ENCODE results near the gene POLR2L.

Gene POLR2L

DNA sequence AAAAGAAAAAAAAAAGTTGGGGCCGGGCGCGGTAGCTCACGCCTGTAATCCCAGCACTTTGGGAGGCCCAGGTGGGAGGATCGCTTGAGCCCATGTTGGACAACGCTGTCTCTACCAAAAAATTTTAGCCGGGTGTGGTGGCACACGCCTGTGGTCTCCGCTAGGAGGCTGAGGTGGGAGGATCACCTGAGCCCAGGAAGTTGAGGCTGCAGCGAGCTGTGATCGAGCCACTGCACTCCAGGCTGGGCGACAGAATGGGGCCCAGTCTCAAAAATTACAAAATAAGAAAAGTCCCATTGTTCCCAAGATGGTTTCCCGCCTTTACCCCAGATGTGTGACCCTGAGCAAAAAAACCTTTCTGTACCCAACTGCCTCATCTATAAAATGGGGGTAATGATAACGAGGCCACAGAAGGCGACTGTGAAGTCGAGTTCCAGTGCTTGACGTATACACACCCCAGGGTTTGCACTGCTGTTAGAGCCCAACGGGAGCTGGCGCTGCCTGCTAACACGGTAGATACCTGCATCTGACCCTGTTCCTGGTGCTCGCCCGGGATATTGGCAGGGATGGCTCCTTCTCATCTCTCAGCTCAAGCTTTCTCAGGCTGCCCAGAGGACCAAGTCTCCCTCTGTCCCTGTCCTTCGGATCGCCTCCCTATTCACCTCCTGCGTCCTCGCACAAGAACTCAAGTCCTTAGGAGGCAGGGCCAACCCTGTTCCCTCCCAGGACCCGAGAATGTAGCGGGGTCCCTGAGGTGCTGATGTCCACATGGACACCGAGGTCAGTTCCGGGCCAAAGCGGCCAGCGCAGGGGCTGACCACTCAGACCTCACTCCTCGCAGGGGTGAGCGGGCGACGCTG, 33.7 kb downstream of the POLR2L start:
- TF ChIP-seq POLR2AphosphoS5 (IDR thresholded peaks at IDR 0.05; ENCODE audit: low read depth, low read length) (peak; percentile 24; the same call in 1 of the 2 replicates), FOXP2 (optimal IDR thresholded peaks at IDR 0.05; ENCODE audit: borderline replicate concordance, extremely low read depth, extremely low read length, insufficient read depth) (no peak), SIN3A (IDR thresholded peaks at IDR 0.05; ENCODE audit: borderline replicate concordance, insufficient read depth, low read length) (no peak; the same call in 1 of the 2 replicates)
- TF ChIP-seq, protein P1, sequence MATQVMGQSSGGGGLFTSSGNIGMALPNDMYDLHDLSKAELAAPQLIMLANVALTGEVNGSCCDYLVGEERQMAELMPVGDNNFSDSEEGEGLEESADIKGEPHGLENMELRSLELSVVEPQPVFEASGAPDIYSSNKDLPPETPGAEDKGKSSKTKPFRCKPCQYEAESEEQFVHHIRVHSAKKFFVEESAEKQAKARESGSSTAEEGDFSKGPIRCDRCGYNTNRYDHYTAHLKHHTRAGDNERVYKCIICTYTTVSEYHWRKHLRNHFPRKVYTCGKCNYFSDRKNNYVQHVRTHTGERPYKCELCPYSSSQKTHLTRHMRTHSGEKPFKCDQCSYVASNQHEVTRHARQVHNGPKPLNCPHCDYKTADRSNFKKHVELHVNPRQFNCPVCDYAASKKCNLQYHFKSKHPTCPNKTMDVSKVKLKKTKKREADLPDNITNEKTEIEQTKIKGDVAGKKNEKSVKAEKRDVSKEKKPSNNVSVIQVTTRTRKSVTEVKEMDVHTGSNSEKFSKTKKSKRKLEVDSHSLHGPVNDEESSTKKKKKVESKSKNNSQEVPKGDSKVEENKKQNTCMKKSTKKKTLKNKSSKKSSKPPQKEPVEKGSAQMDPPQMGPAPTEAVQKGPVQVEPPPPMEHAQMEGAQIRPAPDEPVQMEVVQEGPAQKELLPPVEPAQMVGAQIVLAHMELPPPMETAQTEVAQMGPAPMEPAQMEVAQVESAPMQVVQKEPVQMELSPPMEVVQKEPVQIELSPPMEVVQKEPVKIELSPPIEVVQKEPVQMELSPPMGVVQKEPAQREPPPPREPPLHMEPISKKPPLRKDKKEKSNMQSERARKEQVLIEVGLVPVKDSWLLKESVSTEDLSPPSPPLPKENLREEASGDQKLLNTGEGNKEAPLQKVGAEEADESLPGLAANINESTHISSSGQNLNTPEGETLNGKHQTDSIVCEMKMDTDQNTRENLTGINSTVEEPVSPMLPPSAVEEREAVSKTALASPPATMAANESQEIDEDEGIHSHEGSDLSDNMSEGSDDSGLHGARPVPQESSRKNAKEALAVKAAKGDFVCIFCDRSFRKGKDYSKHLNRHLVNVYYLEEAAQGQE (IDR thresholded peaks at IDR 0.05; ENCODE audit: insufficient read depth in 1 of 2, low read depth in 2 of 2, low read length in 2 of 2) = no peak

GRCh38 chr11:804599-804964, 37.7 kb downstream of the POLR2L start:
- TF ChIP-seq FOXP2 (optimal IDR thresholded peaks at IDR 0.05; ENCODE audit: borderline replicate concordance, extremely low read depth, extremely low read length, insufficient read depth) (no peak), TAF1 (IDR thresholded peaks at IDR 0.05; ENCODE audit: borderline replicate concordance, insufficient read depth, low read length) (no peak), SIN3A (IDR thresholded peaks at IDR 0.05; ENCODE audit: borderline replicate concordance, insufficient read depth, low read length) (no peak), POLR2AphosphoS5 (IDR thresholded peaks at IDR 0.05; ENCODE audit: low read depth, low read length) (no peak)
- TF ChIP-seq, protein P1 (IDR thresholded peaks at IDR 0.05; ENCODE audit: insufficient read depth in 1 of 2, low read depth in 2 of 2, low read length in 2 of 2) = no peak

- TF ChIP-seq, protein P1 (IDR thresholded peaks at IDR 0.05; ENCODE audit: insufficient read depth in 1 of 2, low read depth in 2 of 2, low read length in 2 of 2) = no peak
- TF ChIP-seq TAF1 (IDR thresholded peaks at IDR 0.05; ENCODE audit: borderline replicate concordance, insufficient read depth, low read length) (no peak), FOXP2 (optimal IDR thresholded peaks at IDR 0.05; ENCODE audit: borderline replicate concordance, extremely low read depth, extremely low read length, insufficient read depth) (no peak), SIN3A (IDR thresholded peaks at IDR 0.05; ENCODE audit: borderline replicate concordance, insufficient read depth, low read length) (no peak), POLR2AphosphoS5 (IDR thresholded peaks at IDR 0.05; ENCODE audit: low read depth, low read length) (no peak)
Observed at GRCh38 chr11:803770-804598, 38.3 kb downstream of the POLR2L start.

- TF ChIP-seq SIN3A (IDR thresholded peaks at IDR 0.05; ENCODE audit: borderline replicate concordance, insufficient read depth, low read length) (no peak), TAF1 (IDR thresholded peaks at IDR 0.05; ENCODE audit: borderline replicate concordance, insufficient read depth, low read length) (no peak), FOXP2 (optimal IDR thresholded peaks at IDR 0.05; ENCODE audit: borderline replicate concordance, extremely low read depth, extremely low read length, insufficient read depth) (no peak), POLR2AphosphoS5 (IDR thresholded peaks at IDR 0.05; ENCODE audit: low read depth, low read length) (no peak)
- TF ChIP-seq, protein P1 (IDR thresholded peaks at IDR 0.05; ENCODE audit: insufficient read depth in 1 of 2, low read depth in 2 of 2, low read length in 2 of 2) = no peak
Observed at GRCh38 chr11:803467-803742, 38.9 kb downstream of the POLR2L start.
